ENCODE data around the gene DDX41.
"Not testable (repeated sequence)": the region's sequence is repeated elsewhere in the genome, so short reads cannot be mapped to it uniquely, and the experiment has no call there.

DDX41 gene

GRCh38 chr5:177516601-177517568 is at the start of gene DDX41:
Gene DDX41, minus strand, starts transcription at chr5:177516961. Its CDS starts 16 bp downstream, at chr5:177516945.
- DNase-seq (ENCODE audit: low spot score) = peak; percentile 96

GRCh38 chr5:177565046-177565445 is 48.3 kb upstream of the DDX41 start:
- no peak for DNase-seq (ENCODE audit: low spot score)

GRCh38 chr5:177559446-177559941 is 42.7 kb upstream of the DDX41 start:
- not testable (repeated sequence) for DNase-seq (ENCODE audit: low spot score)

GRCh38 chr5:177557796-177558195 is 41.0 kb upstream of the DDX41 start:
- DNase-seq (ENCODE audit: low spot score) = no peak

- no peak for DNase-seq (ENCODE audit: low spot score)
These were observed 40.4 kb upstream of the DDX41 start for GRCh38 chr5:177557041-177557647.

- DNase-seq (ENCODE audit: low spot score) = no peak
These were observed 38.9 kb upstream of the DDX41 start for GRCh38 chr5:177555665-177556064.

GRCh38 chr5:177555228-177555627 is 38.5 kb upstream of the DDX41 start:
- no peak for DNase-seq (ENCODE audit: low spot score)

- peak; percentile 98 for DNase-seq (ENCODE audit: low spot score)
These were observed 37.8 kb upstream of the DDX41 start, which contains the start of gene FAM193B for GRCh38 chr5:177554474-177555111. Gene FAM193B, minus strand, starts transcription at chr5:177554563. Its CDS starts 105 bp downstream, at chr5:177554458.

GRCh38 chr5:177553671-177554429 is 37.1 kb upstream of the DDX41 start:
- peak; percentile 60 for DNase-seq (ENCODE audit: low spot score)

- DNase-seq (ENCODE audit: low spot score) = no peak
These were observed 36.2 kb upstream of the DDX41 start for GRCh38 chr5:177552839-177553455.

- no peak for DNase-seq (ENCODE audit: low spot score)
These were observed 33.4 kb upstream of the DDX41 start for GRCh38 chr5:177550122-177550521.

- DNase-seq (ENCODE audit: low spot score) = no peak
These were observed 31.7 kb upstream of the DDX41 start for GRCh38 chr5:177548495-177548894.

GRCh38 chr5:177547736-177548135 is 31.0 kb upstream of the DDX41 start:
- no peak for DNase-seq (ENCODE audit: low spot score)

GRCh38 chr5:177546258-177546741 is 29.5 kb upstream of the DDX41 start:
- no peak for DNase-seq (ENCODE audit: low spot score)

GRCh38 chr5:177545487-177546257 is 28.9 kb upstream of the DDX41 start:
- no peak for DNase-seq (ENCODE audit: low spot score)

GRCh38 chr5:177542816-177543465 is 26.2 kb upstream of the DDX41 start:
- DNase-seq (ENCODE audit: low spot score) = no peak

- no peak for DNase-seq (ENCODE audit: low spot score)
These were observed 23.7 kb upstream of the DDX41 start for GRCh38 chr5:177540438-177540837.

- DNase-seq (ENCODE audit: low spot score) = no peak
These were observed 22.6 kb upstream of the DDX41 start for GRCh38 chr5:177539411-177539810.

- DNase-seq (ENCODE audit: low spot score) = no peak
These were observed 22.1 kb upstream of the DDX41 start for GRCh38 chr5:177538876-177539275.

All from germinal center (tissue), 1 donor.